HEK293T (cell line): Measurements from ENCODE around the gene TBL1XR1.

Experiments
- CTCF ChIA-PET: fragments of 350-600 bp; formaldehyde crosslinking; extraction: SDS; loops from one replicate; lab custom pipeline; 2021; ENCODE audit warnings: antibody characterized with exemption, inconsistent platforms; lab: Yijun Ruan, JAX
- POLR2A ChIA-PET: fragments of 350-600 bp; formaldehyde crosslinking; extraction: SDS; loops from one replicate; lab custom pipeline; 2020; ENCODE audit warnings: antibody characterized with exemption, inconsistent platforms; lab: Yijun Ruan, JAX
- DNase-seq: peaks from one replicate; pipeline ENCODE4 v3.0.0; 2012; ENCODE audit warnings: mixed read lengths; ENCODE audit errors: extremely low spot score
- ARNT ChIP-seq: fragments of 450-650 bp; IDR thresholded peaks from 2 replicates; pipeline ENCODE4 v1.6.1; 2017; ENCODE audit warnings: mild to moderate bottlenecking
- BHLHE40 ChIP-seq: fragments of 450-650 bp; IDR thresholded peaks from 2 replicates; pipeline ENCODE4 v1.6.1; 2016; ENCODE audit warnings: mild to moderate bottlenecking, moderate library complexity, borderline replicate concordance
- CTBP1 ChIP-seq: fragments of 450-650 bp; IDR thresholded peaks from 2 replicates; pipeline ENCODE4 v1.6.1; 2016; ENCODE audit warnings: borderline replicate concordance
- ELF4 ChIP-seq: fragments of 450-650 bp; IDR thresholded peaks from 2 replicates; pipeline ENCODE4 v1.6.1; 2017; ENCODE audit warnings: antibody characterized with exemption
- FOXA1 ChIP-seq: fragments of 450-650 bp; IDR thresholded peaks from 2 replicates; pipeline ENCODE4 v1.6.1; 2016; ENCODE audit warnings: mild to moderate bottlenecking
- FOXK2 ChIP-seq: fragments of 450-650 bp; IDR thresholded peaks from 2 replicates; pipeline ENCODE4 v1.6.1; 2016; ENCODE audit warnings: mild to moderate bottlenecking
- FOXM1 ChIP-seq: fragments of 450-650 bp; IDR thresholded peaks from 2 replicates; pipeline ENCODE4 v1.6.1; 2017; ENCODE audit warnings: mild to moderate bottlenecking, borderline replicate concordance
- HDGF ChIP-seq: fragments of 450-650 bp; IDR thresholded peaks from 2 replicates; pipeline ENCODE4 v1.6.1; 2017; ENCODE audit warnings: antibody characterized with exemption, borderline replicate concordance
- L3MBTL2 ChIP-seq: fragments of 450-650 bp; conservative IDR thresholded peaks from 2 replicates; pipeline ENCODE4 v1.6.1; 2016; ENCODE audit warnings: mild to moderate bottlenecking
- LEF1 ChIP-seq: fragments of 450-650 bp; IDR thresholded peaks from 2 replicates; pipeline ENCODE4 v1.6.1; 2017; ENCODE audit warnings: mild to moderate bottlenecking, borderline replicate concordance
- NFRKB ChIP-seq: fragments of 450-650 bp; IDR thresholded peaks from 2 replicates; pipeline ENCODE4 v1.6.1; 2016; ENCODE audit warnings: mild to moderate bottlenecking, moderate library complexity
- PKNOX1 ChIP-seq: fragments of 450-650 bp; IDR thresholded peaks from 2 replicates; pipeline ENCODE4 v1.6.1; 2016
- SP1 ChIP-seq: fragments of 450-650 bp; IDR thresholded peaks from 2 replicates; pipeline ENCODE4 v1.6.1; 2017
- SUZ12 ChIP-seq: fragments of 450-650 bp; IDR thresholded peaks from 2 replicates; pipeline ENCODE4 v1.6.1; 2016; ENCODE audit warnings: mild to moderate bottlenecking
- TARDBP ChIP-seq: fragments of 450-650 bp; IDR thresholded peaks from 2 replicates; pipeline ENCODE4 v1.6.1; 2016
- ZNF384 ChIP-seq: fragments of 450-650 bp; IDR thresholded peaks from 2 replicates; pipeline ENCODE4 v1.6.1; 2016

Gene TBL1XR1

GRCh38 chr3:177236704-177237103 lies 39.4 kb upstream of the TBL1XR1 start:
- TF ChIP-seq FOXA1 (no peak), LEF1 (no peak), FOXK2 (no peak), HDGF (no peak), CTBP1 (no peak), PKNOX1 (no peak), ARNT (no peak), SP1 (no peak), ZNF384 (no peak), NFRKB (no peak), BHLHE40 (no peak), FOXM1 (no peak), L3MBTL2 (no peak), TARDBP (no peak), SUZ12 (no peak)
- no peak for DNase-seq
- POLR2A ChIA-PET = no interaction called here
- CTCF ChIA-PET = no interaction called here

- CTCF ChIA-PET = no interaction called here
- TF ChIP-seq ARNT = no peak
- no peak for TF ChIP-seq ELF4
- TF ChIP-seq FOXK2 = no peak
- no peak for TF ChIP-seq ZNF384
- TF ChIP-seq L3MBTL2 = no peak
- TF ChIP-seq FOXA1 = no peak
- no peak for TF ChIP-seq CTBP1
- TF ChIP-seq HDGF = no peak
- no peak for TF ChIP-seq TARDBP
- TF ChIP-seq BHLHE40 = no peak
- no peak for TF ChIP-seq SP1
- no peak for TF ChIP-seq FOXM1
- TF ChIP-seq SUZ12 = no peak
- TF ChIP-seq PKNOX1 = no peak
- no peak for TF ChIP-seq LEF1
- no peak for TF ChIP-seq NFRKB
Measured at GRCh38 chr3:177234121-177234520, 36.8 kb upstream of the TBL1XR1 start.

GRCh38 chr3:177231242-177231641 lies 34.0 kb upstream of the TBL1XR1 start:
- CTCF ChIA-PET = no interaction called here

More at GRCh38 chr3:177234121-177234520, 36.8 kb upstream of the TBL1XR1 start:
- no peak for DNase-seq
- POLR2A ChIA-PET = no interaction called here

GRCh38 chr3:177230641-177231040 lies 33.4 kb upstream of the TBL1XR1 start:
- ChIA-PET POLR2A (no interaction called here), CTCF (no interaction called here)
- TF ChIP-seq SP1 (no peak), FOXK2 (no peak), L3MBTL2 (no peak), FOXM1 (no peak), SUZ12 (no peak), PKNOX1 (no peak), BHLHE40 (no peak), ZNF384 (no peak), LEF1 (no peak), NFRKB (no peak), FOXA1 (no peak), ELF4 (no peak), ARNT (no peak), CTBP1 (no peak), HDGF (no peak), TARDBP (no peak)
- no peak for DNase-seq

More at GRCh38 chr3:177231242-177231641, 34.0 kb upstream of the TBL1XR1 start:
- no peak for DNase-seq
- POLR2A ChIA-PET = no interaction called here
- TF ChIP-seq SP1 (no peak), TARDBP (no peak), BHLHE40 (no peak), ZNF384 (no peak), L3MBTL2 (no peak), FOXM1 (no peak), LEF1 (no peak)

GRCh38 chr3:177229791-177230190 lies 32.5 kb upstream of the TBL1XR1 start:
- ChIA-PET CTCF (no interaction called here), POLR2A (no interaction called here)
- no peak for DNase-seq
- no peak for TF ChIP-seq L3MBTL2
- TF ChIP-seq FOXA1 = no peak
- TF ChIP-seq FOXM1 = no peak
- TF ChIP-seq ZNF384 = no peak
- TF ChIP-seq HDGF = no peak
- TF ChIP-seq NFRKB = no peak
- no peak for TF ChIP-seq CTBP1
- no peak for TF ChIP-seq FOXK2
- no peak for TF ChIP-seq SUZ12
- no peak for TF ChIP-seq LEF1
- TF ChIP-seq PKNOX1 = no peak
- TF ChIP-seq ARNT = no peak
- no peak for TF ChIP-seq SP1
- no peak for TF ChIP-seq BHLHE40
